ENCODE results near the gene SPHK2. TPM values are rescaled to one million over a fixed set of nuclear protein-coding genes. Genes with fewer than 3 reads are reported as not detected.
A peak's percentile ranks its signal among the peaks of the same experiment; 100 is the strongest.

Gene SPHK2
- total and polyA plus RNA-seq, 12 donors: 4.3 to 29.9 (median 16.8) TPM

DNA sequence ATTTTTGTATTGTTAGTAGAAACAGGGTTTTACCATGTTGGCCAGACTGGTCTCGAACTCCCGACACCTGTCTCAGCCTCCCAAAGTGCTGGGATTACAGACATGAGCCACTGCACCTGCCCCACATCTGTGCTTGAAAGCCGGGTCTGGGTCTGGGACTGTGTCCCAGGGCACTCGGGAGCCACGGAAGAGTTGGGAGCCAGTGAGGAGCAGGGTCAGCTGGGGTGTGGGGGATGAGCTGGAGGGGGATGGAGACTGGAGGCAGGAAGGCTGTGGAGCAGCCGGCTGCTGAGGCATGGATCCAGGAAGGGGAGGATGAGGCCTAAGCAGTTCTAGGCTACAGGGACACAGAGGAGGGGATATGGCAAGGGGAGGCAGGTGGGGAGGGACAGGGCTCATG is 23.5 kb upstream of the SPHK2 start:
- TF ChIP-seq POLR2A (IDR thresholded peaks at IDR 0.05): no peak
- TF ChIP-seq, protein P1, sequence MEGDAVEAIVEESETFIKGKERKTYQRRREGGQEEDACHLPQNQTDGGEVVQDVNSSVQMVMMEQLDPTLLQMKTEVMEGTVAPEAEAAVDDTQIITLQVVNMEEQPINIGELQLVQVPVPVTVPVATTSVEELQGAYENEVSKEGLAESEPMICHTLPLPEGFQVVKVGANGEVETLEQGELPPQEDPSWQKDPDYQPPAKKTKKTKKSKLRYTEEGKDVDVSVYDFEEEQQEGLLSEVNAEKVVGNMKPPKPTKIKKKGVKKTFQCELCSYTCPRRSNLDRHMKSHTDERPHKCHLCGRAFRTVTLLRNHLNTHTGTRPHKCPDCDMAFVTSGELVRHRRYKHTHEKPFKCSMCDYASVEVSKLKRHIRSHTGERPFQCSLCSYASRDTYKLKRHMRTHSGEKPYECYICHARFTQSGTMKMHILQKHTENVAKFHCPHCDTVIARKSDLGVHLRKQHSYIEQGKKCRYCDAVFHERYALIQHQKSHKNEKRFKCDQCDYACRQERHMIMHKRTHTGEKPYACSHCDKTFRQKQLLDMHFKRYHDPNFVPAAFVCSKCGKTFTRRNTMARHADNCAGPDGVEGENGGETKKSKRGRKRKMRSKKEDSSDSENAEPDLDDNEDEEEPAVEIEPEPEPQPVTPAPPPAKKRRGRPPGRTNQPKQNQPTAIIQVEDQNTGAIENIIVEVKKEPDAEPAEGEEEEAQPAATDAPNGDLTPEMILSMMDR (IDR thresholded peaks at IDR 0.05): no peak
- no peaks in the 10 kb centered on the region for H3K36me3 ChIP-seq (replicated peaks in 1 of 2)
- no peaks in the 10 kb centered on the region for H3K4me1 ChIP-seq (replicated peaks in 1 of 2)
- H3K27me3 ChIP-seq: no peaks in the 10 kb centered on the region
- no peak overlapping the region for H3K27ac ChIP-seq
- no peak for DNase-seq
- no peaks in the 10 kb centered on the region for H3K9me3 ChIP-seq (replicated peaks in 1 of 3)
- intact Hi-C loops (cut with DNase I): no loop called here
- H3K4me3 ChIP-seq: no peak overlapping the region
- WGBS, 4 donors: 67 to 80% (median 76%) methylated on average over 6 of the region's 6 CpGs

DNA sequence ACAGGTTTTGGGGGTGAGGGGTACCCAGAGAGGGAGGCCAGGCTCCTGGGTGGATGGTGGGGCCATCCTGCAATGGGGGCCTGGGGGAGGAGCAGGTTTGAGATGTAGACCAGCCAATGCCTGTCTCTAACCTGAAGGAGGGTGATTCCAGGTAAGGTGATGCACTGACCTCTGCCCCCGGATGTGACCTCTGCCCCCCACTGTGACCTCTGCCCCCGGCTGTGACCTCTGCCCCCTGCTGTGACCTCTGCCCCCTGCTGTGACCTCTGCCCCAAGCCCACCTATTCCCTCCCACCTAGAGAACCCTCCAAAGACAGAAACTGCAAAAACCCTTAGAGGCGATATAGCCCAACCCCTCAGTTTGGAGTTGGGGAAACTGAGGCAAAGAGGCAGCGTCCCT is 23.1 kb upstream of the SPHK2 start:
- TF ChIP-seq, protein P1 (IDR thresholded peaks at IDR 0.05): no peak
- TF ChIP-seq POLR2A (IDR thresholded peaks at IDR 0.05): no peak
- H3K36me3 ChIP-seq (replicated peaks in 1 of 2): no peaks in the 10 kb centered on the region
- intact Hi-C loops (cut with DNase I): no loop called here
- H3K27me3 ChIP-seq: no peaks in the 10 kb centered on the region
- no peak overlapping the region for H3K27ac ChIP-seq
- DNase-seq: no peak
- 62 to 73% (median 71%) methylated on average over 3 to 4 of the region's 4 CpGs; no CpG with 5 or more reads in 1 of the 4 donors for WGBS, 4 donors
- H3K9me3 ChIP-seq (replicated peaks in 1 of 3): no peaks in the 10 kb centered on the region
- no peaks in the 10 kb centered on the region for H3K4me1 ChIP-seq (replicated peaks in 1 of 2)
- H3K4me3 ChIP-seq: no peak overlapping the region

DNA sequence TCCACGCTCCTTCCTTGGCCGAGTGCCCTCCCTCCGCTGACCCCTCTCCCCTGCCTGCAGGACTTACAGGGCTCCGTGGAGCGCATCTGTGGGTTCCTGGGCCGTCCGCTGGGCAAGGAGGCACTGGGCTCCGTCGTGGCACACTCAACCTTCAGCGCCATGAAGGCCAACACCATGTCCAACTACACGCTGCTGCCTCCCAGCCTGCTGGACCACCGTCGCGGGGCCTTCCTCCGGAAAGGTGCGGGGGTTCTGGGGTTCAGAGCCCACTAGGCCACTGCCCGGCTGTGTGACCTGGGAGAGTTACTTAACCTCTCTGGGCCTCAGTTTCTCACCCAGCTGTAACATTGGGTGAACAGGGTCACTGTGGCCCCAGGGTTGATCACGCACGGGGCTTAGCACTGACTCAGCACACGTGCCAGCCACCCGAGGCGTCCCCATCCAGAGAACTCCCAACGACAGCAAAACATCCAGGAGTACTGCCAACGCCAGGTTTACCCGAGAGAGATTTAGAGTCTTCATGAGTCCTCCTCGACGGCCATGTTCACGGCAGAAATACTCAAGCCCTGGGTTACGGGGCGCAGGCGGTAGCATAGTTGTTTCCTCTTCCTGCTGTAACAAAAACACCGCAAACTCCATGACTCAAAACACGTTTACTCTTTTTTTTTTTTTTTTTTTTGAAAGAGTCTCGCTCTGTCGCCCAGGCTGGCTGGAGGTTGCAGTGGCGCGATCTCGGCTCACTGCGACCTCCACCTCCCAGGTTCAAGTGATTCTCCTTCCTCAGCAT is 22.4 kb upstream of the SPHK2 start:
- no peaks in the 10 kb centered on the region for H3K4me1 ChIP-seq (replicated peaks in 1 of 2)
- intact Hi-C loops (cut with DNase I): no loop called here

DNA sequence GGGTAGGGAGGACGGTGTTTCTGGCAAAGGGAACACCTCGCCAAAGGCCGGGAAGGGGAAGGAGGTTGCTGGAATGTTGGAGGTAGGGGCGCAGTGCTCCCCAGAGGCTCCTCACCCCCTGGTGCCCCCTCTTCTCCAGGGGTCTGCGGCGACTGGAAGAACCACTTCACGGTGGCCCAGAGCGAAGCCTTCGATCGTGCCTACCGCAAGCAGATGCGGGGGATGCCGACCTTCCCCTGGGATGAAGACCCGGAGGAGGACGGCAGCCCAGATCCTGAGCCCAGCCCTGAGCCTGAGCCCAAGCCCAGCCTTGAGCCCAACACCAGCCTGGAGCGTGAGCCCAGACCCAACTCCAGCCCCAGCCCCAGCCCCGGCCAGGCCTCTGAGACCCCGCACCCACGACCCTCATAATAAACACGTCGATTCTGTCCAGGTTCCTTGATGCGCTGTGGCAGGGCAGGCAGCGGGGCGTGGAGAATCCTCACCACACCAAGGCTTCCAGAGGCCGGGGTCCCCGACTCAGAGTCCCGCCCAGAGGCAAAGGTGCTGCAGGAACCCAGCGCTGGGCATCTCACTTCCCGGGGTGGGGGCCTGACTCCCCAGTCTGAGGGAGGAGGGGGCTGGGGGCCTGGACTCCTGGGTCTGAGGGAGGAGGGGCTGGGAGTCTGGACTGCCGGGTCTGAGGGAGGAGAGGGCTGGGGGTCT is 20.2 kb upstream of the SPHK2 start:
- H3K4me3 ChIP-seq: no peak overlapping the region
- TF ChIP-seq POLR2A (IDR thresholded peaks at IDR 0.05): no peak
- TF ChIP-seq, protein P1 (IDR thresholded peaks at IDR 0.05): no peak
- WGBS, 4 donors: 66 to 80% (median 70%) methylated on average over 16 to 30 of the region's 30 CpGs
- H3K27ac ChIP-seq: no peak overlapping the region
- H3K4me1 ChIP-seq (replicated peaks in 1 of 2): no peaks in the 10 kb centered on the region
- H3K36me3 ChIP-seq (replicated peaks in 1 of 2): no peaks in the 10 kb centered on the region
- H3K27me3 ChIP-seq: no peaks in the 10 kb centered on the region
- intact Hi-C loops (cut with DNase I): no loop called here
- H3K9me3 ChIP-seq (replicated peaks in 1 of 3): no peaks in the 10 kb centered on the region
- peak in 1 of 7 donors; percentile 18 for DNase-seq

More for the DNA sequence above, 22.4 kb upstream of the SPHK2 start:
- H3K27ac ChIP-seq: no peak overlapping the region
- H3K9me3 ChIP-seq (replicated peaks in 1 of 3): no peaks in the 10 kb centered on the region
- peak in 1 of 7 donors; percentile 11 for DNase-seq
- no peaks in the 10 kb centered on the region for H3K27me3 ChIP-seq
- 70 to 80% (median 74%) methylated on average over 23 to 39 of the region's 39 CpGs for WGBS, 4 donors
- H3K4me3 ChIP-seq: no peak overlapping the region
- H3K36me3 ChIP-seq (replicated peaks in 1 of 2): no peaks in the 10 kb centered on the region
- no peak for TF ChIP-seq POLR2A (IDR thresholded peaks at IDR 0.05)
- TF ChIP-seq, protein P1 (IDR thresholded peaks at IDR 0.05): no peak

All from adrenal gland (tissue), 12 donors.